MV-4-11 (cell line): ENCODE measurements around the gene CCDC17.
"Not testable (repeated sequence)": the region's sequence is repeated elsewhere in the genome, so short reads cannot be mapped to it uniquely, and the experiment has no call there.

Experiments used
- DNase-seq: peaks from one replicate; lab custom pipeline; 2025; lab: John Stamatoyannopoulos, UW

Gene CCDC17

GRCh38 chr1:45621895-45622523 lies 1.8 kb downstream of the CCDC17 start:
- DNase-seq = no peak

GRCh38 chr1:45621501-45621836 lies 2.4 kb downstream of the CCDC17 start:
- DNase-seq = peak; percentile 57

GRCh38 chr1:45620588-45621500 lies 3.0 kb downstream of the CCDC17 start:
- DNase-seq = no peak

GRCh38 chr1:45619149-45619921 lies 4.5 kb downstream of the CCDC17 start:
- DNase-seq = peak; percentile 9

- no peak for DNase-seq
Observed at GRCh38 chr1:45617618-45618017, 6.2 kb downstream of the CCDC17 start.

GRCh38 chr1:45615885-45616284 lies 8.0 kb downstream of the CCDC17 start:
- no peak for DNase-seq

GRCh38 chr1:45612941-45613579 lies 10.8 kb downstream of the CCDC17 start:
- DNase-seq = no peak

GRCh38 chr1:45610589-45611226 lies 13.1 kb downstream of the CCDC17 start:
- no peak for DNase-seq

GRCh38 chr1:45608175-45609156 lies 15.4 kb downstream of the CCDC17 start:
- peak; percentile 59 for DNase-seq

GRCh38 chr1:45607404-45608074 lies 16.3 kb downstream of the CCDC17 start:
- DNase-seq = no peak

GRCh38 chr1:45604239-45604638 lies 19.6 kb downstream of the CCDC17 start:
- DNase-seq = no peak

GRCh38 chr1:45596765-45597164 lies 27.1 kb downstream of the CCDC17 start:
- not testable (repeated sequence) for DNase-seq

- DNase-seq = no peak
Observed at GRCh38 chr1:45594412-45594811, 29.4 kb downstream of the CCDC17 start.

GRCh38 chr1:45589861-45590260 lies 34.0 kb downstream of the CCDC17 start:
- no peak for DNase-seq

- DNase-seq = no peak
Observed at GRCh38 chr1:45586769-45587168, 37.1 kb downstream of the CCDC17 start.

GRCh38 chr1:45585496-45586075 lies 38.3 kb downstream of the CCDC17 start:
- DNase-seq = no peak

GRCh38 chr1:45585110-45585426 lies 38.8 kb downstream of the CCDC17 start:
- no peak for DNase-seq

GRCh38 chr1:45584351-45585109 lies 39.3 kb downstream of the CCDC17 start:
- peak; percentile 80 for DNase-seq
